ENCODE data around the gene MRPL28.
"Not testable (repeated sequence)": the region's sequence is repeated elsewhere in the genome, so short reads cannot be mapped to it uniquely, and the experiment has no call there.

DNA sequence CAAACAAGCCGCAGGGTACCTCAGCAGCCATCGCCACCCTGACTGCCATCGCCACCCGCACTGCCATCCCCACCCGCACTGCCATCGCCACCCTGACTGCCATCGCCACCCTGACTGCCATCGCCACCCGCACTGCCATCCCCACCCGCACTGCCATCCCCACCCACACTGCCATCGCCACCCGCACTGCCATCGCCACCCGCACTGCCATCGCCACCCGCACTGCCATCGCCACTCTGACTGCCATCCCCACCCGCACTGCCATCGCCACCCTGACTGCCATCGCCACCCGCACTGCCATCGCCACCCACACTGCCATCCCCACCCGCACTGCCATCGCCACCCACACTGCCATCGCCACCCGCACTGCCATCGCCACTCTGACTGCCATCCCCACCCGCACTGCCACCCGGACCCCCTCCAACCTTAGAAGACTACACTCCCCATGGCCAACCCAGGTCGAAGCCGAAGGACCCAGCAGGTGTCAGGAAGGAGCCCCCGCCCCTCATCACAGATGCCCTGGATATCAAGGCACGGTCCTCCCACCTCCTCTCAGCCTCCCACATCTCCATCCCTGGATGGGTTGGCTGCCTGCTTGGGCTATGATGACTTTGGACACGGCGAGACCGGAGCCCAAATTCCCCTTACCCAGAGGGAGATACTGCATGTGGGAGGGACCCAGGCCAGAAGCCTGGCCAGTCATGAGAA lies 7.9 kb upstream of the MRPL28 start:
- not testable (repeated sequence) for TF ChIP-seq CTCF (conservative IDR thresholded peaks at IDR 0.05 in 1 of 2, IDR thresholded peaks at IDR 0.05 in 1 of 2; ENCODE audit: low read depth in 1 of 2, low read length in 2 of 2); EZH2 (IDR thresholded peaks at IDR 0.05; ENCODE audit: low read length, missing control alignments)

Data from fibroblast of lung (primary cell).